K562 (cell line): Measurements from ENCODE around the gene FOSL1. TPM values are rescaled to one million over a fixed set of nuclear protein-coding genes. Genes with fewer than 3 reads are reported as not detected.

ENCODE experiments used
- BHLHE40 ChIP-seq: IDR thresholded peaks from 2 replicates; pipeline ENCODE4 v1.6.1; 2011; ENCODE audit warnings: low read length, improper control_type of control experiment
- CC2D1A ChIP-seq: fragments of 450-650 bp; IDR thresholded peaks from 2 replicates; pipeline ENCODE4 v1.6.1; 2017; ENCODE audit warnings: mild to moderate bottlenecking
- CHAMP1 ChIP-seq: fragments of 450-650 bp; IDR thresholded peaks from 2 replicates; pipeline ENCODE4 v1.6.1; 2016; ENCODE audit warnings: mild to moderate bottlenecking
- CREB3 ChIP-seq: fragments of 450-650 bp; conservative IDR thresholded peaks from 2 replicates; pipeline ENCODE4 v1.6.1; 2016; ENCODE audit warnings: missing genetic modification characterization, low read depth, mild to moderate bottlenecking, missing compliant biosample characterization, moderate library complexity
- E2F3 ChIP-seq: fragments of 250-450 bp; sonication (Bioruptor Pico); IDR thresholded peaks from 2 replicates; pipeline ENCODE4 v1.4.0; 2020; ENCODE audit warnings: mild to moderate bottlenecking
- FIP1L1 ChIP-seq: fragments of 200-400 bp; formaldehyde crosslinking; IDR thresholded peaks from 2 replicates; pipeline ENCODE4 v1.6.1; 2018; ENCODE audit warnings: mild to moderate bottlenecking, low read depth, low read length; ENCODE audit not compliant: poor library complexity, severe bottlenecking
- GTF2A2 ChIP-seq: IDR thresholded peaks from 2 replicates; pipeline ENCODE4 v1.6.1; 2016; ENCODE audit warnings: mild to moderate bottlenecking, missing genetic modification characterization, missing compliant biosample characterization
- HDGF ChIP-seq: fragments of 450-650 bp; IDR thresholded peaks from 2 replicates; pipeline ENCODE4 v1.6.1; 2016
- HMG20A ChIP-seq: fragments of 450-650 bp; formaldehyde crosslinking; conservative IDR thresholded peaks from 2 replicates; pipeline ENCODE4 v1.4.0; 2020; ENCODE audit warnings: mild to moderate bottlenecking, mixed read lengths
- IFI16 ChIP-seq: fragments of 250-450 bp; sonication (Bioruptor Pico); IDR thresholded peaks from 2 replicates; pipeline ENCODE4 v2.1.2; 2022; ENCODE audit warnings: mild to moderate bottlenecking, inconsistent platforms
- KDM2B ChIP-seq: fragments of 250-450 bp; sonication (Bioruptor Pico); IDR thresholded peaks from 2 replicates; pipeline ENCODE4 v1.8.0; 2021; ENCODE audit warnings: mild to moderate bottlenecking, moderate library complexity
- MED1 ChIP-seq: sonication (generic); formaldehyde crosslinking; IDR thresholded peaks from 2 replicates; pipeline ENCODE4 v1.8.1; 2023; ENCODE audit warnings: missing genetic modification reagents, borderline replicate concordance
- MTA1 ChIP-seq: fragments of 450-650 bp; IDR thresholded peaks from 2 replicates; pipeline ENCODE4 v1.6.1; 2017; ENCODE audit warnings: borderline replicate concordance
- PKNOX1 ChIP-seq: fragments of 450-650 bp; IDR thresholded peaks from 2 replicates; pipeline ENCODE4 v1.6.1; 2016
- RBM17 ChIP-seq: fragments of 200-400 bp; formaldehyde crosslinking; IDR thresholded peaks from 2 replicates; pipeline ENCODE4 v1.6.1; 2017; ENCODE audit warnings: low read depth, mild to moderate bottlenecking, low read length, borderline replicate concordance
- SAP30 ChIP-seq: fragments of 200-600 bp; sonication (generic); IDR thresholded peaks from 2 replicates; pipeline ENCODE4 v1.6.1; 2012; ENCODE audit warnings: borderline replicate concordance, low read depth, mild to moderate bottlenecking, moderate library complexity, low read length, control low read depth, inconsistent platforms; ENCODE audit not compliant: insufficient read depth, poor library complexity, severe bottlenecking
- SMARCE1 ChIP-seq: fragments of 450-650 bp; IDR thresholded peaks from 2 replicates; pipeline ENCODE4 v1.7.1; 2016; ENCODE audit warnings: mild to moderate bottlenecking
- TCF3 ChIP-seq: sonication (generic); formaldehyde crosslinking; IDR thresholded peaks from 2 replicates; pipeline ENCODE4 v1.4.0; 2020; ENCODE audit warnings: mild to moderate bottlenecking, missing genetic modification reagents
- TEAD1 ChIP-seq, 2 experiments: fragments of 450-650 bp in 1 of 2; sonication (generic) in 1 of 2; formaldehyde crosslinking; IDR thresholded peaks; 2 replicates each; pipeline versions ENCODE4 v1.4.0 to v1.8.0; 2020 to 2022; ENCODE audit warnings: mild to moderate bottlenecking in 2 of 2, missing genetic modification reagents in 1 of 2
- ZNF316 ChIP-seq: fragments of 450-650 bp; IDR thresholded peaks from 2 replicates; pipeline ENCODE4 v1.6.1; 2016
- ZZZ3 ChIP-seq: fragments of 450-650 bp; IDR thresholded peaks from 2 replicates; pipeline ENCODE4 v1.6.1; 2016; ENCODE audit warnings: antibody characterized with exemption, mild to moderate bottlenecking, moderate library complexity
- polyA plus RNA-seq, 8 experiments: library from polyadenylated mRNA; depleted of rRNA in 4 of 8; stranded (reverse) in 5 of 8; unstranded in 3 of 8; fragments of >200 nt; fragmentation: Nextera tagmentation in 2 of 8; fragmentation: Illumina TruSeq in 1 of 8; extraction: Ambion mirVana in 2 of 8; extraction: Trizol in 1 of 8; gene quantifications; 2 replicates each; pipeline versions ENCODE4 v1.2.1 to v1.2.3, GENCODE V29; 2011 to 2014; ENCODE audit warnings: inconsistent platforms in 1 of 8, missing spikeins in 1 of 8
- total RNA-seq, 7 experiments: library from RNA; depleted of rRNA in 6 of 7; stranded (reverse); fragments of >200 nt in 6 of 7; fragmentation: Illumina TruSeq in 2 of 7; extraction: Trizol in 2 of 7; gene quantifications; 2 replicates each; pipeline versions ENCODE4 v1.2.1 to v1.2.3, GENCODE V29; 2011 to 2021; ENCODE audit warnings: low replicate concordance in 1 of 7

Gene FOSL1
- total and polyA plus RNA-seq, 9 of the 15 experiments (the other 6 are each of a cell fraction or from before 2014, with no cell fraction given), result 3.5 to 39.6 (median 10.0) TPM

- TF ChIP-seq CREB3 (tag) (no peak), PKNOX1 (peak; percentile 48; the same call in 1 of the 2 replicates), CHAMP1 (no peak), RBM17 (no peak), ZZZ3 (no peak), IFI16 (CRISPR knock-in tag) (no peak), KDM2B (no peak), E2F3 (CRISPR knock-in tag) (no peak), TCF3 (CRISPR knock-in tag) (0 out of 2 replicates have a peak, but pooled peaks have one; percentile 16), CC2D1A (no peak), SAP30 (no peak), HDGF (no peak), FIP1L1 (peak; percentile 34), HMG20A (CRISPR knock-in tag) (no peak), ZNF316 (no peak), BHLHE40 (peak; percentile 87), MED1 (CRISPR knock-in tag) (no peak), TEAD1 (CRISPR knock-in tag; IDR thresholded peaks at IDR 0.05) (peak in 1 of 2 experiments; percentile 86; a peak in 1 of 4 replicates), GTF2A2 (tag) (no peak), MTA1 (no peak), SMARCE1 (no peak)
Observed at GRCh38 chr11:65900125-65900898, at the start of gene FOSL1 (continued).
